A549 (cell line): ENCODE data around the gene MAGI2. TPM values are rescaled to one million over a fixed set of nuclear protein-coding genes. Genes with fewer than 3 reads are reported as not detected.

Source experiments
- ATAC-seq, 2 experiments: fragments of 200-7000 bp in 1 of 2; fragments of >200 bp in 1 of 2; cut with Nextera tagmentation in 1 of 2; cut with Tn5 transposase in 1 of 2; 3 replicates each; pipeline versions ENCODE4 v1.8.0 to v1.9.1; 2018 to 2020; ENCODE audit warnings: mild to moderate bottlenecking in 1 of 2, moderate library complexity in 1 of 2
- CTCF ChIA-PET: fragments of 300-600 bp; sonication (Branson Sonifier 250); formaldehyde crosslinking; extraction: SDS; loops from one replicate; lab custom pipeline; 2021; ENCODE audit warnings: antibody characterized with exemption, inconsistent platforms; lab: Yijun Ruan, JAX
- POLR2A ChIA-PET: fragments of 350-600 bp; formaldehyde crosslinking; extraction: SDS; loops from one replicate; lab custom pipeline; 2021; ENCODE audit warnings: antibody characterized with exemption, inconsistent platforms; lab: Yijun Ruan, JAX
- DNase-seq, 2 experiments: peaks; one replicate each; pipeline versions ENCODE4 v3.0.0 to v3.0.0-alpha.2; 2011 to 2016; ENCODE audit warnings: low read depth in 1 of 2, low spot score in 1 of 2
- FAIRE-seq: peaks from 2 replicates; lab custom pipeline; 2011; peaks lifted over from hg19 to GRCh38; lab: Jason Lieb, UNC
- H3K27ac ChIP-seq, 2 experiments: fragments of >200 bp; sonication (Bioruptor Twin); formaldehyde crosslinking; 3 replicates each; pipeline ENCODE4 v1.5.1; 2016 to 2017
- H3K4me1 ChIP-seq: fragments of >200 bp; sonication (Bioruptor Twin); formaldehyde crosslinking; 3 replicates; pipeline ENCODE4 v1.6.1; 2016
- H3K4me2 ChIP-seq: fragments of >200 bp; sonication (Bioruptor Twin); formaldehyde crosslinking; 3 replicates; pipeline ENCODE4 v1.6.1; 2016
- H3K4me3 ChIP-seq: fragments of >200 bp; sonication (Bioruptor Twin); formaldehyde crosslinking; 3 replicates; pipeline ENCODE4 v1.5.1; 2016
- H3K9me3 ChIP-seq: fragments of >200 bp; sonication (Bioruptor Twin); formaldehyde crosslinking; 3 replicates; pipeline ENCODE4 v1.6.1; 2016
- CBX2 ChIP-seq: fragments of 200-600 bp; sonication (generic); IDR thresholded peaks from 2 replicates; pipeline ENCODE4 v1.6.1; 2016; ENCODE audit warnings: low read depth, mild to moderate bottlenecking, borderline replicate concordance
- CEBPB ChIP-seq, 2 experiments: fragments of >200 bp in 1 of 2; sonication (Bioruptor Twin) in 1 of 2; formaldehyde crosslinking in 1 of 2; IDR thresholded peaks; 2 replicates each; pipeline ENCODE4 v1.6.1; 2012 to 2016
- FOXS1 ChIP-seq: fragments of 250-450 bp; sonication (Bioruptor Pico); IDR thresholded peaks from 2 replicates; pipeline ENCODE4 v1.5.0; 2020; ENCODE audit warnings: mild to moderate bottlenecking, moderate library complexity
- HOXA7 ChIP-seq: fragments of 250-450 bp; sonication (Bioruptor Pico); IDR thresholded peaks from 2 replicates; pipeline ENCODE4 v1.5.0; 2020; ENCODE audit warnings: mild to moderate bottlenecking, moderate library complexity
- HOXB13 ChIP-seq: fragments of 250-450 bp; sonication (Bioruptor Pico); IDR thresholded peaks from 2 replicates; pipeline ENCODE4 v1.5.0; 2020; ENCODE audit warnings: low read depth, mild to moderate bottlenecking, moderate library complexity
- HOXB5 ChIP-seq: fragments of 250-450 bp; sonication (Bioruptor Pico); IDR thresholded peaks from 2 replicates; pipeline ENCODE4 v1.5.0; 2020; ENCODE audit warnings: mild to moderate bottlenecking, moderate library complexity
- KDM1A ChIP-seq: fragments of 200-600 bp; sonication (generic); IDR thresholded peaks from 2 replicates; pipeline ENCODE4 v1.6.1; 2016; ENCODE audit warnings: low read depth, mild to moderate bottlenecking
- MAFK ChIP-seq: fragments of 450-650 bp; IDR thresholded peaks from 2 replicates; pipeline ENCODE4 v1.6.1; 2014; ENCODE audit not compliant: partially characterized antibody
- MAZ ChIP-seq: fragments of 150-350 bp; IDR thresholded peaks from 2 replicates; pipeline ENCODE4 v1.6.1; 2014; ENCODE audit warnings: antibody characterized with exemption, low read depth, low read length, borderline replicate concordance
- MYC ChIP-seq: IDR thresholded peaks from 2 replicates; pipeline ENCODE4 v1.6.1; 2012; ENCODE audit warnings: mild to moderate bottlenecking, inconsistent platforms, low read length, improper control_type of control experiment, borderline replicate concordance
- POLR2AphosphoS2 ChIP-seq: conservative IDR thresholded peaks from 2 replicates; pipeline ENCODE4 v1.6.1; 2012; ENCODE audit warnings: low read length, improper control_type of control experiment, inconsistent platforms
- RFX5 ChIP-seq: fragments of 450-650 bp; IDR thresholded peaks from 2 replicates; pipeline ENCODE4 v1.7.1; 2014; ENCODE audit warnings: antibody characterized with exemption, mild to moderate bottlenecking, moderate library complexity
- RNF2 ChIP-seq: fragments of 200-600 bp; sonication (generic); IDR thresholded peaks from 2 replicates; pipeline ENCODE4 v1.6.1; 2016; ENCODE audit warnings: low read depth, mild to moderate bottlenecking, antibody characterized with exemption, moderate library complexity, borderline replicate concordance
- SMC3 ChIP-seq: fragments of >200 bp; sonication (Bioruptor Twin); formaldehyde crosslinking; IDR thresholded peaks from 3 replicates; pipeline ENCODE4 v1.6.1; 2018; ENCODE audit warnings: inconsistent platforms
- SREBF2 ChIP-seq: fragments of 450-650 bp; IDR thresholded peaks from 2 replicates; pipeline ENCODE4 v1.6.1; 2014; ENCODE audit warnings: mild to moderate bottlenecking, moderate library complexity
- TP53 ChIP-seq: fragments of 250-450 bp; sonication (Bioruptor Pico); IDR thresholded peaks from 2 replicates; pipeline ENCODE4 v1.5.0; 2021; ENCODE audit warnings: mild to moderate bottlenecking, moderate library complexity
- ZFP36 ChIP-seq: fragments of 450-650 bp; IDR thresholded peaks from 2 replicates; pipeline ENCODE4 v1.6.1; 2014; ENCODE audit warnings: borderline replicate concordance; ENCODE audit not compliant: partially characterized antibody
- ZNF302 ChIP-seq: fragments of 250-450 bp; sonication (Bioruptor Pico); IDR thresholded peaks from 2 replicates; pipeline ENCODE4 v1.9.0; 2021; ENCODE audit warnings: inconsistent platforms, mild to moderate bottlenecking, moderate library complexity
- WGBS: methylation state at CpG from one replicate; pipeline ENCODE4 v1.1.6; 2017; ENCODE audit errors: missing lambda C conversion rate; 5-methylcytosine and 5-hydroxymethylcytosine counted together
- polyA plus RNA-seq, 4 experiments: library from polyadenylated mRNA; depleted of rRNA in 3 of 4; stranded (reverse); fragments of >200 nt; fragmentation: RNase III in 1 of 4; extraction: RNeasy Plus Mini Kit Qiagen cat#74134 plus additional on column Dnase treatment in 1 of 4; gene quantifications; 2 replicates in 3 of 4; 3 replicates in 1 of 4; pipeline ENCODE4 v1.2.3, GENCODE V29; 2011 to 2017
- TF ChIP-seq, protein P1 (sequence below): fragments of 150-350 bp; IDR thresholded peaks from 2 replicates; pipeline ENCODE4 v1.6.1; 2014; ENCODE audit warnings: low read depth, mild to moderate bottlenecking, low read length
- TF ChIP-seq, protein P2 (sequence below): fragments of 250-450 bp; sonication (Bioruptor Pico); IDR thresholded peaks from 2 replicates; pipeline ENCODE4 v1.5.0; 2021; ENCODE audit warnings: mild to moderate bottlenecking, moderate library complexity, borderline replicate concordance
- TF ChIP-seq, protein P3 (sequence below): IDR thresholded peaks from 2 replicates; pipeline ENCODE4 v1.6.1; 2012
- TF ChIP-seq, protein P4 (sequence below): IDR thresholded peaks from 2 replicates; pipeline ENCODE4 v1.6.1; 2012; ENCODE audit warnings: low read depth, borderline replicate concordance
- TF ChIP-seq, protein P5 (sequence below): fragments of >200 bp; sonication (Bioruptor Twin); formaldehyde crosslinking; IDR thresholded peaks from 2 replicates; pipeline ENCODE4 v1.6.1; 2016
- TF ChIP-seq, protein P6 (sequence below): fragments of 450-650 bp; IDR thresholded peaks from 2 replicates; pipeline ENCODE4 v1.6.1; 2014; ENCODE audit warnings: antibody characterized with exemption

MAGI2 gene
- polyA plus RNA-seq, 2 of the 4 experiments (the other 2 are of a cell fraction) = 0.48 to 0.81 TPM

DNA sequence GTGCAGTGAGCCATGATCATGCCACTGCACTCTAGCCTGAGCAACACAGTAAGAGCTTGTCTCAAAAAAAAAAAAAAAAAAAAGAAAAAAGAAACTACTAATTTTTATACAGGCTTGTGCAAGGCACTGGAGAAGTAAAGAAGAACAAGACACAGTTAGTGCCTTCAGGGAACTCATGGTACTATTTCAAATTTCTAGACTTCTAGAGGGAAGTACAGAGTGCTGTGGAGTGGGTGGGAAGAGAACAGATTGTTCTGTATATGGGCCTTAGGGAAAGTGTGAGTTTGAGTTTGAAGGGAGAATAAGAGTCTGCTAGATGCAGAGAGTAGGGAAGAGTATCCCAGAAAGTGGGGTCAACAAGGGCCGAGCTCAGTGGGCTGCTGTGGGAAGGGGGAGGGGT, 1420.1 kb downstream of the MAGI2 start:
- FAIRE-seq (no peak), ATAC-seq (no peak), DNase-seq (no peak)
- Histone ChIP-seq H3K9me3 (no peaks in the 10 kb centered on the region), H3K4me2 (no peak overlapping the region), H3K4me1 (no peaks in the 10 kb centered on the region), H3K27ac (no peak overlapping the region), H3K4me3 (no peak overlapping the region)
- 0% methylated on average over 1 of the region's 1 CpG for WGBS
- TF ChIP-seq FOXS1 (CRISPR knock-in tag) (no peak), TP53 (no peak), CBX2 (no peak), HOXB13 (CRISPR knock-in tag) (no peak), RFX5 (no peak), MAFK (no peak), ZFP36 (no peak)
- TF ChIP-seq, protein P1, sequence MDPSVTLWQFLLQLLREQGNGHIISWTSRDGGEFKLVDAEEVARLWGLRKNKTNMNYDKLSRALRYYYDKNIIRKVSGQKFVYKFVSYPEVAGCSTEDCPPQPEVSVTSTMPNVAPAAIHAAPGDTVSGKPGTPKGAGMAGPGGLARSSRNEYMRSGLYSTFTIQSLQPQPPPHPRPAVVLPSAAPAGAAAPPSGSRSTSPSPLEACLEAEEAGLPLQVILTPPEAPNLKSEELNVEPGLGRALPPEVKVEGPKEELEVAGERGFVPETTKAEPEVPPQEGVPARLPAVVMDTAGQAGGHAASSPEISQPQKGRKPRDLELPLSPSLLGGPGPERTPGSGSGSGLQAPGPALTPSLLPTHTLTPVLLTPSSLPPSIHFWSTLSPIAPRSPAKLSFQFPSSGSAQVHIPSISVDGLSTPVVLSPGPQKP = no peak
- TF ChIP-seq, protein P2, sequence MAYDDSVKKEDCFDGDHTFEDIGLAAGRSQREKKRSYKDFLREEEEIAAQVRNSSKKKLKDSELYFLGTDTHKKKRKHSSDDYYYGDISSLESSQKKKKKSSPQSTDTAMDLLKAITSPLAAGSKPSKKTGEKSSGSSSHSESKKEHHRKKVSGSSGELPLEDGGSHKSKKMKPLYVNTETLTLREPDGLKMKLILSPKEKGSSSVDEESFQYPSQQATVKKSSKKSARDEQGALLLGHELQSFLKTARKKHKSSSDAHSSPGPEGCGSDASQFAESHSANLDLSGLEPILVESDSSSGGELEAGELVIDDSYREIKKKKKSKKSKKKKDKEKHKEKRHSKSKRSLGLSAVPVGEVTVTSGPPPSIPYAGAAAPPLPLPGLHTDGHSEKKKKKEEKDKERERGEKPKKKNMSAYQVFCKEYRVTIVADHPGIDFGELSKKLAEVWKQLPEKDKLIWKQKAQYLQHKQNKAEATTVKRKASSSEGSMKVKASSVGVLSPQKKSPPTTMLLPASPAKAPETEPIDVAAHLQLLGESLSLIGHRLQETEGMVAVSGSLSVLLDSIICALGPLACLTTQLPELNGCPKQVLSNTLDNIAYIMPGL (CRISPR knock-in tag) = no peak
- TF ChIP-seq, protein P3, sequence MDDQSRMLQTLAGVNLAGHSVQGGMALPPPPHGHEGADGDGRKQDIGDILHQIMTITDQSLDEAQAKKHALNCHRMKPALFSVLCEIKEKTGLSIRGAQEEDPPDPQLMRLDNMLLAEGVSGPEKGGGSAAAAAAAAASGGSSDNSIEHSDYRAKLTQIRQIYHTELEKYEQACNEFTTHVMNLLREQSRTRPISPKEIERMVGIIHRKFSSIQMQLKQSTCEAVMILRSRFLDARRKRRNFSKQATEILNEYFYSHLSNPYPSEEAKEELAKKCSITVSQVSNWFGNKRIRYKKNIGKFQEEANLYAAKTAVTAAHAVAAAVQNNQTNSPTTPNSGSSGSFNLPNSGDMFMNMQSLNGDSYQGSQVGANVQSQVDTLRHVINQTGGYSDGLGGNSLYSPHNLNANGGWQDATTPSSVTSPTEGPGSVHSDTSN = no peak
- ChIA-PET CTCF (interaction anchor here (1.1 to 4.9 kb wide), 2 partner anchors 13 to 14 kb away, joined by 3 to 24 read pairs; no protein-coding TSS in a partner anchor), POLR2A (no interaction called here)

DNA sequence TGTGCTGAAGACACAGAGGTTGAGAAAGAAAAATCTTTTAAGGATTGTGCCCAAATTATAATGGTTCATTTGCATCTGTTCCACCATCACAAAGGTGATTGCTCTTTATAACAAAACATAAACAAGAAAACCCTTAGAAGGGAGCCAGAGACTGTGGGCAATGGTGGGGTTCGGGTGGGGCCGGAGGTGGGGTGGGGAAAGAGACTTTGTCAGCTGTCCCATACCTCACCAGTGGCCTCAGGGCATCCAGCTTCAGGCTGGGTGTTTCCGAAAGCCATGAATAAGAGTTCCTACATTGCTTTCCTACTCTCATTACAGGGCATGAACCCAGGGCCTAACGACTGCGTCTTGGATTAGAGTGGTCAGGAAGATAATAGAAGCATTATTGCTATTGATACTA, 1427.0 kb downstream of the MAGI2 start:
- Histone ChIP-seq H3K4me1 (no peaks in the 10 kb centered on the region), H3K9me3 (no peaks in the 10 kb centered on the region), H3K4me3 (no peak overlapping the region), H3K4me2 (no peak overlapping the region), H3K27ac (no peak overlapping the region)
- 35% methylated on average over 5 of the region's 5 CpGs for WGBS
- no peak for ATAC-seq
- ChIA-PET POLR2A (no interaction called here), CTCF (interaction anchor here (3.2 kb wide), 1 partner anchor 13 kb away, joined by 18 read pairs; no protein-coding TSS in a partner anchor)
- DNase-seq = no peak
- TF ChIP-seq, protein P2 (CRISPR knock-in tag) = no peak
- no peak for TF ChIP-seq HOXB5
- TF ChIP-seq KDM1A = no peak
- no peak for TF ChIP-seq SREBF2
- TF ChIP-seq, protein P4, sequence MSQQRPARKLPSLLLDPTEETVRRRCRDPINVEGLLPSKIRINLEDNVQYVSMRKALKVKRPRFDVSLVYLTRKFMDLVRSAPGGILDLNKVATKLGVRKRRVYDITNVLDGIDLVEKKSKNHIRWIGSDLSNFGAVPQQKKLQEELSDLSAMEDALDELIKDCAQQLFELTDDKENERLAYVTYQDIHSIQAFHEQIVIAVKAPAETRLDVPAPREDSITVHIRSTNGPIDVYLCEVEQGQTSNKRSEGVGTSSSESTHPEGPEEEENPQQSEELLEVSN = no peak
- TF ChIP-seq, protein P5, sequence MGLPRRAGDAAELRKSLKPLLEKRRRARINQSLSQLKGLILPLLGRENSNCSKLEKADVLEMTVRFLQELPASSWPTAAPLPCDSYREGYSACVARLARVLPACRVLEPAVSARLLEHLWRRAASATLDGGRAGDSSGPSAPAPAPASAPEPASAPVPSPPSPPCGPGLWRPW = no peak
- no peak for TF ChIP-seq ZNF302 (CRISPR knock-in tag)
- TF ChIP-seq, protein P6, sequence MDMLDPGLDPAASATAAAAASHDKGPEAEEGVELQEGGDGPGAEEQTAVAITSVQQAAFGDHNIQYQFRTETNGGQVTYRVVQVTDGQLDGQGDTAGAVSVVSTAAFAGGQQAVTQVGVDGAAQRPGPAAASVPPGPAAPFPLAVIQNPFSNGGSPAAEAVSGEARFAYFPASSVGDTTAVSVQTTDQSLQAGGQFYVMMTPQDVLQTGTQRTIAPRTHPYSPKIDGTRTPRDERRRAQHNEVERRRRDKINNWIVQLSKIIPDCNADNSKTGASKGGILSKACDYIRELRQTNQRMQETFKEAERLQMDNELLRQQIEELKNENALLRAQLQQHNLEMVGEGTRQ = no peak
- no peak for TF ChIP-seq MAZ
- no peak for TF ChIP-seq HOXA7 (CRISPR knock-in tag)
- no peak for TF ChIP-seq CEBPB (IDR thresholded peaks at IDR 0.05)
- TF ChIP-seq SMC3 = no peak
- TF ChIP-seq MYC = no peak
- TF ChIP-seq POLR2AphosphoS2 = no peak
- no peak for TF ChIP-seq RNF2
- TF ChIP-seq MAFK = no peak
- FAIRE-seq = no peak
